Activated CD4-positive, alpha-beta T cell treated with anti-CD3 and anti-CD28 coated beads, Interleukin-2, amount 50 U/mL, for 1 hour (primary cell): Measurements from ENCODE around the gene GRIK5.

Experiments used
- DNase-seq: peaks from one replicate; pipeline ENCODE4 v3.0.0-alpha.2; 2020

The GRIK5 gene

DNA sequence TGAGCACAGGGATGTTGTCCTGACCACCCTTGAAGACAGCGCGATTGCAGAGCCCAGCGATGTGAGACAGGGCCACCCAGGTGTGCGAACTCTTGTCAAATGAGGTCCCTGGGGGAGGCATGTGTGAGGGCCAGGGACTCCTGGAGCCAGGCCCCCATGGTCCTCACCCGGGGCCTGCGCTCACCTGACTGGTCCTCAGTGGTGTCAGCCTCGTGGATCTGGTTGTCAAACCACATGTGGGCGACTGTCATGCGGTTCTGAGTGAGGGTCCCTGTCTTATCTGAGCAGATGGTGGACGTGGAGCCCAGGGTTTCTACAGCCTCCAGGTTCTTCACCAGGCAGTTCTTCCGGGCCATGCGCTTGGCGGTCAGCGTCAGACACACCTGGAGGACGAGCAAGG, 88.3 kb downstream of the GRIK5 start:
- DNase-seq = no peak

DNA sequence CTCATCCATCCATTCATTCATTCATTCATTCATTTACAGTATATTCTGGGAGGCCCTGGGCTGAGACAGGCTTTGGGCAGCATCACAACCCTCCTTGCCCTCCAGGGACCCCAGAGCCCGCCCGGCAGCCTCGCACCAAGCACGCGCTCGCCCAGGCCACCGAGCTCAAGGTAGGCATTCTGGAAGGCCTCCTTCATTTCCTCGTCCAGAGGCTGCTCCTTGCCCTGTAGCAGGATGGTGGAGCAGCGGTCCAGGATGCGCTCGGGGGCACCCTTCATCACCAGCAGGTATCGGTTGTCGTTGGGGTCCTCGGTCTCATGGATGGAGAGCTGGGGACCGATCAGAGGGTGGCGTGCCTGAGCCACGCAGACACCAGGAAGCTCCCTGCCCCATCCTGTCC, 91.5 kb downstream of the GRIK5 start:
- DNase-seq = no peak

DNA sequence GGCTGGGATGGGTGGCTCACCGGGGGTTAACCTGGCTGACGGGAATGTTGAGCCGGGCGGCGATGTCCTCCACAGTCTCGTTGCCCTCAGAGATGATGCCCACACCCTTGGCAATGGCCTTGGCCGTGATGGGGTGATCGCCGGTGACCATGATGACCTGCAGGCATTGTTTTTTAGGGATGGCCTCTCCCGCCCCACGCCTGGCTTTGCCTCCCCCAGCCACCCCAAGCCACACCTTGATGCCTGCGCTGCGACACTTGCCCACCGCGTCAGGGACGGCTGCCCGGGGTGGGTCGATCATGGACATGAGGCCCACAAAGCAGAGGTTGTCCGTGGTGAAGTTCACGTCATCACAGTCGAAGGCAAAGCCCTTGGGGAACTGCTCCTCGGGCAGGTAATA, 92.1 kb downstream of the GRIK5 start:
- DNase-seq = no peak

DNA sequence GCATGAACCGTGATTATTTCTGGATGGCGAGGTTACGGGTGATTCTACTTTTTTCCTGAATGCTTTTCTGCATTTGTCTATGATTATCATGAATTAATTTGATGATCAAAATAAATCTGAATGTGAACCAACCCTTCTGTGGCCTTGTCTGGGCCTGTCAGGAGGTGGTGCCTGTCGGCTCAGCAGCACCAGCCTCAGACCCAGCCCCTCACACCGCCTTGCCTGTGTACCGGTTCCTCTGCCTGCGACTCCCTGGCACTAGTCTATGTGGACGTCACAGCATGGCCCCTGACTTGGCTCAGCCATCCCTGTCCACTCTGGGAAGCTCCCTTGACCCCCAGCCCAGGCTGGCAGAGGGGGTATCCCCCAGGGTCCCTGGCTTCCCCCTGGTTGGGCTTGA, 95.4 kb downstream of the GRIK5 start:
- DNase-seq = no peak

DNA sequence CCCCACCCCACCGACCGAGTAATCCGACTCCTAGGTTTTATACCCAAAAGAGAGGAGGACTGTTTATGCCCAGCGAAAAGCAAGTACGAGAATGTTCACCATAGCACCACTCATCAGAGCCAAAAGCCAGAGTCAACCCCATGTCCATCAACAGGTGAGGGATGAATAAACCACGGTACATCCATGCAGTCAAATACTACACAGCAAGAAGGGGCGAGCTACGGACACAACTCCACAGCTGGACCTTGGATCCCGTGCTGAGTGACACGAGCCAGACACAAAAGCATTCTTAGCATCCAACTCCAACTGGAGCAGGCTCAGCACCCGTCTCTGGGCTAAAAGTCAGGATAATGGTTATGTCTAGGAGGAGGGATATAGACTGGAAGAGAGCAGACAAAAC, 98.6 kb downstream of the GRIK5 start:
- no peak for DNase-seq

DNA sequence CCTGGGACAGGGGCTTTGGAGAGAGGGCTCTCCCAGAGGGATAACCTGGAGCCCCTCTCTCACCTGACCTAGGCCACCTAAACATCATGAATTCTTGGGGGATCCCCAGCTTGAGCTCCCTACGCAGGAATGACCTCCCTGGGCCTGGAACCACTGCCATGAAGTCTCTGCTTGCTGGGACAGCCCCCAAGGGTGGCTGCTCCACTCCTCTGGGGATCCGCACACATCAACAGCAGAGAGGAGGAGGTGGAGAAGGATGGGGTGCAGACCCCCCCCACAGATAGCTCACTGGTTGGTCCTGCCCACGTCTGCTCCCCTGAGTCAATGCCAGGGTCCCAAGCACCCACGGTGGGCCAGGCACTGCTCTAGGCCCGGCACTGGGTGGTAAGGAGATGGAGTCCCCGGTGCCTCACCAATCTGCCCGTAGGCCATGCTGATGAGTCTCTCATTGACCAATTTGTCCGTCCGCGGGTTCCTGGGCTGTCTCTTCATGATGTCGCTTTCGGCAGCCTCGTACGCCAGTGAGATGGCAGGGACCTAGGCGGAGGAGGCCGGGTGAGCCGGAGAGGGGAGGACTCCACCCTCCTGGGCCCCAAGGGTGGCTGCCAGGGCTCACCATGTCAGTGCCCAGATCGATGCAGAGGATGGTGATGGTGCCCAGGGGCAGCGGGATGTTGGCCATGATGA, 100.1 kb downstream of the GRIK5 start:
- DNase-seq = no peak

DNA sequence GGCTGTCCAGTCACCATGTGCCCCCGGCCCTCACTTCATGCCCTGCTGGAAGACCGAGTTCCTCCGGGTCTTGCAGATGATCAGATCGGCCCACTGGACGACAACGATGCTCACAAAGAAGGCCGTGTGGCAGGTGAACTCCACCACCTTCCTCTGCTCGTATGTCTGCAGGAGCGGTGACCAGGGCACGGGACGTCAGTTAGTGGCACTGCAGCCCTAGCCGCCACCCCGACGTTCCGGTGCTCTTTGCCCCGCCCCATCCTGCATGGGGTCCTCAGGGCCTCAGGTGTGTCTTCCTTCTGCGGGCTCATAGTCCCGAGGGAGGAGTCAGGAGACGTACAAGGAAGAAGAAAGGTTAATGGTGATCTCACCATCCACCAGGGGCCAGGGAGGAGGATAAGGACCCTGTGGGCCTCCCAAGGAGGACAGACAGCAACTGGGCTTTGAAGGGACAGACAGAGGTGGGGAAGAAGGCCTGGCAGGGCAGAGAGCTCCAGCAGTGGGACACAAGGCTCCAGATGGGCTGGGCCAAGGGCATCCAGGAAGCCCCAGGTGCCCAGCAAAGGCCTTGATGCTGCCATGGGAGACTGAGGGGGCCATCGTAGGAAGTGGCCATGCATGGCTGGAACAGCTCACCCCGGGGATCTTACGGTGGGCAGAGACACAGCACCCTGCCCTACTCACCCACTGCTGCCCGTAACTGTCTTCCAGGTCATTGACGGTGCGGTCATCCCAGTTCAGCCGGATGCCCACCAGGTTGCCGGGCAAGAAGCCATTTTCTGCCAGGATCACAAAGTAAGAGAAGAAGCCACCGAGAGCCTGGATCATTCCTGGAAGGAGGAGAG, 101.0 kb downstream of the GRIK5 start:
- no peak for DNase-seq

DNA sequence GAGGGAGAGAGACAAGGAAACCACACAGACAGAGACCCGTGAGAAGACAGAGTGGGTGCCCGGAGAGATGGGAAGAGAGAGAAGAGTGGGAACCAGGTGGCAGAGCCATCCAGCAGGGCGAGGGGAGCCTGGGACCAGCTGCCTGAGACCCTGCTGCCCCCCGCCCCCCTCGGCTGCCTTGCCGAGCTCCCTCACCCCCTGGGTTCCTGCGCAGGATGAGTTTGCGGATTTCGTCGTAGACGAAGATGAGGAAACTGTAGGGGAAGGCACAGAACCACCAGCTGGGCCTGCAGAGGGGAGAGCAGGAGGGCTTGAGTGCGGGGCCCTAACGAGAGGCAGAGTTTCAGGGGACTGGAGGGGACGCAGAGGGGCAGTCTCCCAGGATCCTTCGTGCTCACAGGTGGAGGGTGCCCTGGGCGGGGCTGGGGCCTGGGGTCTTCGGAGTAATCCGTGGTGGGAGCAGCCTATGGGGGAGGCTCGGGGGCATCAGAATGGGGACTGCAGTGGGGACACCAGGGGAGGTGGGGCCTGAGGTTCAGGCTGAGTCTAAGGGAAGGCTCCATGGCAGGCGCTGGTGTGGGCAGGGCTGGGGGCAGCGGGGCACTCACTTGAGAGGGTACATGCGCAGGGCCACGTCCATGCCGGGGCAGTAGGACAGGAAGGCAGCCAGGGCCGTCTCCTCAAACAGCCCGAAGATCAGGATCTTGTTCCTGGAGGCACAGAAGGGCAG, 102.8 kb downstream of the GRIK5 start:
- no peak for DNase-seq

DNA sequence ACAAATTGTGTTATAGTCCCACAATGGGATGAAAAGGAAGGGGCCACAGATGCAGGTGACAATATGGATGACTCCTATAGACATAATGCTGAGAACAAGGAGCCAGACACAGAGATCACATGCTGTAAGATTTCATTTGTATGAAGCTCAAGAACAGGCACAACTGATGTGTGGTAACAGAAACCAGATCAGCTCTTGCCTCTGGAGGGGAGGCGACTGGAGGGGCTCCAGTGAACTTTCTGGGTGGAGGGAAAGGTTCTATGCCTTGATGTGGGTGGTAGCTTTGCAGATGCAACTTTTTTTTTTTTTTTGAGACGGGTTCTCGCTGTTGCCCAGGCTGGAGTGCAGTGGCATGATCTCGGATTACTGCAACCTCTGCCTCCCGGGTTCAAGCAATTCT, 104.9 kb downstream of the GRIK5 start:
- no peak for DNase-seq

DNA sequence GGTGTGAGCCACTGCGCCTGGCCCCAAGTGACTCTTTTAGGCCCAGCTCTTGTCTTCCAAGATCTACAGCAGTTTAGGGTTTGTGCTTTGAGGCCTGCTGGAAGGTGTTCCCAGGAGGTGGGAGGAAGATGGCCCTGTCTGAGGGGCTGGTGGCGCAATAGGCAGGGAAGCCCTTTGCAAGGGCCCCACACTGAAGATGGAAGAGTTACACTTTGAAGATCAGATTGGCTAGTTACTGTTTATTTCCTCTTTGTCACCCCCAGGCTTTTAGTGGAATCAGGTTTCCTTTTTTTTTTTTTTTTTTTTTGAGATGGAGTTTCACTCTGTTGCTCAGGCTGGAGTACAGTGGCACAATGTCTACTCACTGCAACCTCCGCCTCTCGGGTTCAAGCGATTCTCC, 109.0 kb downstream of the GRIK5 start:
- no peak for DNase-seq

DNA sequence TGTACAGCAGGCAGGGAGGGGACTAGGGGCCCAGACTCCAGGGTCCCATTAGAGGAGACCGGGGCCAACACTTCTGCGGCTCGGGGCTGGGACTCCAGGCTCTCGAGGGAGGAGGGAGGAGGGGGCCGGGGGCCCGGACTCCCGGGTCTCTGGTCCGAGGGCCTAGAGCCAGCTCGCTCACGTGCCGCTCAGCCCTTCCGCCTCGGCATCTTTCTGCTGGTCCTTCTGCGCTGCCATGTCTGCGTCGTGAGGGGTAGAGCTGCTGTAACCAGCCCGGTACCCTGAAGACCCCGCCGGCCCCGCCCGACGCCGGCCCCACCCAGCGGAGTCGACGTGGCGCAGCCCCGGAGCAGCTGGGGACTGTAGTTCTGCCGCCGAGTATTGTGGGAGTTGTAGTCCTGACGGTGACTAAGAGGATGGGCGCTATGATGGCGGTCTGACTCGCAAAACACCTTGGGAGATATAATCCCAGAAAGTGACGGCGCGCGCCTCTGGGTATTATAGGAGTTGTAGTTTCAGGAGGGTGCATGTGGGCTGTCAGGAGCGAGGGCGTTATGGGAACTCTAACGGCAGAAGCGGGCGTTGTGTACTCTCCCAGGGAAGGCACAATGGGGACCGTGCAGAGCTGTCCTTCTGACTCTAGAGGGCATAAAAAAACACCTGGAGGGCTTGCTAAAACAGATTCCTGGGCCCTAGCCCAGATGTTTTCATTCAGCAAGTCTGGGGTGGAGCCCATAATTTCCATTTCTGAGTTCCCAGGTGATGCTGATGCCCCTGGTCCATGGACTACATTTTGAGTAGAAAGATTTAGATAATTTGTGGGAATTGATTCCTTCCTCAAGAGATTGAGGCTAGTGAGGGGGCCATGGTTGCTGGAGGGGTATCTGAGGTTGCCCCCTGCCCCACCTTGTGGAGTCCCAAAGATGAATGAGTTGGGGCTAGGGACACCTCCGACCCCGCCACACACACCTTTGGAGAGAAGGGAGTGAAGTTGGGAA, 110.7 kb downstream of the GRIK5 start, which contains the start of gene RABAC1:
TSS of gene RABAC1 (minus strand) at position 266 of the 998 bp plus-strand sequence. CDS start at position 237, 29 bp downstream.
- peak; percentile 85 for DNase-seq

DNA sequence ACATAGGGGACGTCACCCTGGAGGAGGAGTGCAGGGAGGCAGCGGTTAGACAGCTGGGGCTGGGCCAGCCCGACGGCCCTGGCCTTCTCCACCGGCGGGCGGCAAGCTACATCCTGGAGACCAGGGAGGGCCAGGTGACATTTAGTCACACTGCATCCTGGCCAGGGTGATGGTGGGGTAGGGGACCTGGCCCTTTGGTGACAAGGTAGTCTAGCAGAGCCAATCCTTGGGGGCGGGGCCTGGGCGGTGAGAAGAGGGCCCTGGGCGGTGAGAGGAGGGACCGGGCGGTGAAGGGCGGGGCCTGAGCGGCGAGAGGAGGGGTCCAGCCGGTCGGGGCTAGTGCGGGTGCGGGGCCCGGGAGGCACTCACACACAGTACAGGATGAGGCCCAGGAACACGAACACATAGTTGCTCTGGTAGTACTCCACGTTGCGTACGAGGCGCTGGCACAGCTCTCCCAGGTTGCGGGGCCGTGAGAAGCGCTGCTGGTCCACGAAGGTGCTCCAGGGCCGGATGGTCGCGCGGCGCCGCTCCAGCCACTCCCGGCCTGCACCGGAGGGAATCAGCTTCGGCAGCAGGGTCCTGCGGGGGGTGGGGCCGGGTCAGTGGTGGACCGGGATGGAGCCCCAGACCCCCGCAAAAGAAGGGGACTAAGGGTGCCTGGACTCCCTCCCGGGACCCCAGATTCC, 111.5 kb downstream of the GRIK5 start:
- peak; percentile 82 for DNase-seq

DNA sequence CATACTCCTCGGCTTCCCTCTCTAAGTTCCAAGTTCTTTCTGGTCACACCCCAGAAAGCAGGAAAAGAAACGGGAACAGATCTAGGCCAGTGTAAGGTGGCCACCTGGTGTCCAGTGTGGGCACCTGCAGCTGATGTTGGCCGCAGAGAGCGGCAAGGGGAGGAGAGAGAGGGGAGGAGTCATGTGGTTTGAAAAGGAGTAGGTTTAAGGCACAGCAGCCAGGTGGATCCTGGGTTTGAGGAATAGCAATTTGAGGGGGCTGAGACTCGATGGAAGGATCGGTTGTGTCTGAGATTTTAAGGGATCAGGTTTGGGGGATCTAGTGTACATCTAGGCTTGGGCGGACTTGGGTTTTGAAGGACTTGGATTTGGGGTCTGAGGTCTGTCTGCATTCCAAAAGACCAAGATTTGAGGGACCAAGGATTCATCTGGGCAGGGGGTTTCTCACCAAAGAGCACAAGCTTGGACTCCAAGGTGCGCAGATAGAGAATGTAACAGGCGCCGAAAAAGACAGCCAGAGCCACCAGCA, 112.1 kb downstream of the GRIK5 start:
- no peak for DNase-seq

DNA sequence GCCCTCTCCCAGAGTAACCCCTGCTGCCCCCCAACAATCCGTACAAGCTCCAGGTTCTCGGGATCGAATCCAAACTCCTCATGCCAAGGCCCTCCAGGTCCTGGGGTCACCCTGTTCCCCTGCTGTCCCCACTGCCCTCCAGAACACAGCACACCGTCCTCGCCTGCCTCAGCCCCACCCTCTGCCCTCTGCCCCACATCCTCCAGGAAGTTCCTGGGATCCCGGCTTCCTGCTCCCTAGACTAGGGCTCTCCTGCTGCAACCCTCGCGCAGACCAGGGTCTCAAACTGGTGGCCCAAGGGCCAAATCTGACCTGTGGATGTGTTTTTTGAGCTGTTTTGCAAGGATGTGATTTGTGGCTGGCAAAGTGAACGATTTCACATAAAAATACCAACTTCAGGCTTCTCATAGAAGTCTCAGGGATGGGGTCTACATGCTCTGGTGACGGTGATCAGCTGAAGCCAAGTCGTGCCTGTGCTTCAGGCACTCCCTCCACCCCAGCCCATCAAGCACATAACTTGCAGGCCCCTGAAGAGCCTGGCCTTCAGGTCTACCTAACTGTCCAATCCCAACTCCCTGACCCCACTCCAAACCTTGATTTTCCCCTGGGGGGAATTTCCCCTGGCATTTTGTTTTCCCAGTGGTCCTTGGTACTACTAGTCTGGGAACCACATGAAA, 112.7 kb downstream of the GRIK5 start:
- no peak for DNase-seq

DNA sequence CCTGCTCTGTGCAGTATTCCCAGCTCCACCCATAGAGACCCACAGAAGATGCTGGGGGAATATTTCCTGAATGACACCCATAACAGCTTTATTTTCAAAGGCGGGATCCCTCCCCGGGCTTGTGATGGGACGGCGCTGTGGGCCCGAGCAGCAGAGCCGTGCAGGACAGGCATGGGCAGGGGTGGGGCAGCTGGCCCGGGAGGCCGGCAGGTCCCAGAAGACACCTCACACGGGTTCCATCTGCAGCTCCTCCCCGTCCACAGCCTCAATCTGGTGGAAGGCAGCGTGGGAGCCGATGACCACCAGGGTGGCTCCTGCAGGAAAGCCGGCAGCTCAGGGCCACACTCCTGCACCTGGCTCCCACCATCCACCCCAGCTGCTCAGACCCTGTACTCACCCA, 113.4 kb downstream of the GRIK5 start:
- DNase-seq = no peak

DNA sequence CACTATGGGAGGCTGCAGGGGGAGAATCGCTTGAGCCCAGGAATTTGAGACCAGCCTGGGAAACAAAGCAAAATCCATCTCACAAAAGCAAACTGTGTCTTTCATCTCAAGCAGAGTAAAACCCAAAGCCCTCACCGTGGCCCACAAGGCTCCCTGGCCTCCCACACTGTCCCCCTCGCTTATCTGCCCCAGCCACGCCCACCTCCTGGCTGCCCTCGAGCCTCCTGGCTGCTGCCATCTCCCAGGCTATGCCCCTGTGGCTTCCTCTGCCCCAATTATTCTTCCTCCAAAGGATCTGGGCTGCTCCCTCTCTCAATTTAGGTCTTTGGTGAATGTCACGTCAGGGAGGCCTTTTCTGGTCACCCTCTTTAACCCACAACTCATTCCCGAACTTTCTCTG, 114.5 kb downstream of the GRIK5 start:
- DNase-seq = no peak

DNA sequence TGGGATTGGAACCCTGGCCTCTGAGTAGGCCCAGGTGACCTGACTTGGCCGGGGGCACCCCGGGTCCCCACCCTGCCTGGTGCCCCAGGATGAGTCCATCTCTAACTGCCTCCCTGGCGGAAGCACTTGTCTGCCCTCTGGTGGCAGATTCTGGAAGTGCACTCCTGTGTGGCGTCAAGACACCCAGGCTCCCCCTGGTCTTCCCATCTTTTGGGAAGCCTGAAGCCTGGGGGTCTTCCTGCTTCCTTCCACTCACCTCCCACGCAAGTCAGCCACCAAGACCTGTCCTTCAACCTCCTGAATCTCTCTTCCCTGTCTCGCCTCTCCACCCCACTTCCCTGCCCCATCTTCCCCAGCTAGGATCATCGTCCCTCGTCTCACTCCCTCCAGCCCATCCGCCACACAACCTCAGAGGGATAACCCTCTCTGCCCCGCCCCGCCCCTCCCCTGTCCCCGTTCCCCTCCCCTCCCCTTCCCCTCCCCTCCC, 118.3 kb downstream of the GRIK5 start:
- peak; percentile 90 for DNase-seq
